A673 (cell line): ENCODE data around the gene ZBTB24.

Experiments used
- EZH2 ChIP-seq: fragments of 200-600 bp; sonication (generic); IDR thresholded peaks from 2 replicates; pipeline ENCODE4 v1.6.1; 2017; ENCODE audit warnings: borderline replicate concordance, low read depth, mild to moderate bottlenecking, mixed read lengths, antibody characterized with exemption, low read length; ENCODE audit not compliant: poor library complexity, severe bottlenecking
- TF ChIP-seq, protein P1 (sequence below): fragments of 300-800, 200-600 bp; sonication (generic); conservative IDR thresholded peaks from 2 replicates; pipeline ENCODE4 v1.5.1; 2017; ENCODE audit warnings: low read depth, mild to moderate bottlenecking, antibody characterized with exemption, low read length, moderate library complexity, mixed read lengths

DNA sequence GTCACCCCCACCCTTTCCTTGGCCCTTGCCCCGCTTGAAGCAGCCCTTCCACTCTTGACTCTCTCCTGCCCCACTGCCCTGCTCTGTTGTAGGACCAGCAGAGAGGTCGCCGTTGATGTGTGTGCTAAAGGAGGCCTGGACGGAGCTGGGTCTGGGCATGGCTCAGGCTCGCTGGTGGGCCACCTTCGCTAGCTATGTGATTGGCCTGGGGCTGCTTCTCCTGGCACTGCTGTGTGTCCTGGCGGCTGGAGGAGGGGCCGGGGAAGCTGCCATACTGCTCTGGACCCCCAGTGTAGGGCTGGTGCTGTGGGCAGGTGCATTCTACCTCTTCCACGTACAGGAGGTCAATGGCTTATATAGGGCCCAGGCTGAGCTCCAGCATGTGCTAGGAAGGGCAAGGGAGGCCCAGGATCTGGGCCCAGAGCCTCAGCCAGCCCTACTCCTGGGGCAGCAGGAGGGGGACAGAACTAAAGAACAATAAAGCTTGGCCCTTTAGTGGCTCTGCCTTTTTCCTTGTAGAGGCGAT, 39.5 kb downstream of the ZBTB24 start:
- TF ChIP-seq, protein P1, sequence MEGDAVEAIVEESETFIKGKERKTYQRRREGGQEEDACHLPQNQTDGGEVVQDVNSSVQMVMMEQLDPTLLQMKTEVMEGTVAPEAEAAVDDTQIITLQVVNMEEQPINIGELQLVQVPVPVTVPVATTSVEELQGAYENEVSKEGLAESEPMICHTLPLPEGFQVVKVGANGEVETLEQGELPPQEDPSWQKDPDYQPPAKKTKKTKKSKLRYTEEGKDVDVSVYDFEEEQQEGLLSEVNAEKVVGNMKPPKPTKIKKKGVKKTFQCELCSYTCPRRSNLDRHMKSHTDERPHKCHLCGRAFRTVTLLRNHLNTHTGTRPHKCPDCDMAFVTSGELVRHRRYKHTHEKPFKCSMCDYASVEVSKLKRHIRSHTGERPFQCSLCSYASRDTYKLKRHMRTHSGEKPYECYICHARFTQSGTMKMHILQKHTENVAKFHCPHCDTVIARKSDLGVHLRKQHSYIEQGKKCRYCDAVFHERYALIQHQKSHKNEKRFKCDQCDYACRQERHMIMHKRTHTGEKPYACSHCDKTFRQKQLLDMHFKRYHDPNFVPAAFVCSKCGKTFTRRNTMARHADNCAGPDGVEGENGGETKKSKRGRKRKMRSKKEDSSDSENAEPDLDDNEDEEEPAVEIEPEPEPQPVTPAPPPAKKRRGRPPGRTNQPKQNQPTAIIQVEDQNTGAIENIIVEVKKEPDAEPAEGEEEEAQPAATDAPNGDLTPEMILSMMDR: no peak
- no peak for TF ChIP-seq EZH2
